OCI-LY7 (cell line): Measurements from ENCODE around the gene DNAAF2. TPM values are rescaled to one million over a fixed set of nuclear protein-coding genes. Genes with fewer than 3 reads are reported as not detected.

Source experiments
- Bru-seq: library from RNA; stranded (reverse); fragments of 400-500 nt; gene quantifications from one replicate; lab custom pipeline; 2021; lab: Mats Ljungman, UMichigan
- BruChase-seq, 2 experiments: library from RNA; stranded (reverse); fragments of 400-500 nt; gene quantifications; one replicate each; lab custom pipeline; 2021; lab: Mats Ljungman, UMichigan
- BruUV-seq: library from RNA; stranded (reverse); fragments of 400-500 nt; replicated peaks from 2 replicates; lab custom pipeline; 2021; lab: Mats Ljungman, UMichigan
- CTCF ChIA-PET: fragments of 300-600 bp; sonication (Branson Sonifier 250); formaldehyde crosslinking; loops from one replicate; lab custom pipeline; 2022; ENCODE audit warnings: antibody characterized with exemption; ENCODE audit not compliant: unreplicated experiment; lab: Charles Lee
- POLR2A ChIA-PET: fragments of 300-600 bp; sonication (Branson Sonifier 250); formaldehyde crosslinking; loops from one replicate; lab custom pipeline; 2022; ENCODE audit warnings: antibody characterized with exemption; lab: Charles Lee
- DNase-seq: peaks from one replicate; pipeline ENCODE4 v3.0.0-alpha.2; 2015; ENCODE audit warnings: low spot score
- H2AFZ ChIP-seq: fragments of 200-600 bp; sonication (generic), shearing (Covaris generic); 2 replicates; pipeline ENCODE4 v1.6.1; 2014; ENCODE audit warnings: mild to moderate bottlenecking, antibody characterized with exemption, low read length, moderate library complexity
- H3K27ac ChIP-seq: fragments of 200-600 bp; sonication (generic); 2 replicates; pipeline ENCODE4 v1.5.1; 2014; ENCODE audit warnings: mixed run types, low read depth, mild to moderate bottlenecking, moderate library complexity, low read length, inconsistent platforms; ENCODE audit not compliant: poor library complexity, severe bottlenecking
- H3K36me3 ChIP-seq: fragments of 200-600 bp; sonication (generic); 2 replicates; pipeline ENCODE4 v1.6.1; 2014; ENCODE audit warnings: mild to moderate bottlenecking, antibody characterized with exemption, low read length, moderate library complexity, mixed read lengths; ENCODE audit not compliant: insufficient read depth
- H3K4me1 ChIP-seq: fragments of 200-600 bp; sonication (generic); 2 replicates; pipeline ENCODE4 v1.5.1; 2014; ENCODE audit warnings: mild to moderate bottlenecking, low read length; ENCODE audit not compliant: insufficient read depth, poor library complexity, severe bottlenecking
- H3K4me2 ChIP-seq: fragments of 200-600 bp; sonication (generic); 2 replicates; pipeline ENCODE4 v1.6.1; 2014; ENCODE audit warnings: mild to moderate bottlenecking, low read length
- H3K4me3 ChIP-seq: fragments of 200-600 bp; sonication (generic); 2 replicates; pipeline ENCODE4 v1.5.1; 2014; ENCODE audit warnings: mild to moderate bottlenecking, low read depth, low read length; ENCODE audit not compliant: poor library complexity, severe bottlenecking
- H3K79me2 ChIP-seq: fragments of 200-600 bp; sonication (generic); 2 replicates; pipeline ENCODE4 v1.6.1; 2016; ENCODE audit warnings: low read depth, mild to moderate bottlenecking, low read length, moderate library complexity, mixed read lengths; ENCODE audit not compliant: insufficient read depth
- H3K9me2 ChIP-seq: fragments of 200-600 bp; sonication (generic); 2 replicates; pipeline ENCODE4 v1.6.1; 2016; ENCODE audit warnings: mild to moderate bottlenecking, low read length, mixed read lengths; ENCODE audit not compliant: insufficient read depth
- H3K9me3 ChIP-seq: fragments of 200-600 bp; sonication (generic); 2 replicates; pipeline ENCODE4 v1.6.1; 2014; ENCODE audit warnings: mild to moderate bottlenecking, mixed run types, low read length, mixed read lengths
- H4K20me1 ChIP-seq: fragments of 200-600 bp; sonication (generic); 2 replicates; pipeline ENCODE4 v1.6.1; 2014; ENCODE audit warnings: mild to moderate bottlenecking, antibody characterized with exemption, low read length, moderate library complexity, mixed read lengths; ENCODE audit not compliant: insufficient read depth
- CTCF ChIP-seq: fragments of 200-600 bp; sonication (generic); conservative IDR thresholded peaks from 2 replicates; pipeline ENCODE4 v1.5.1; 2014; ENCODE audit warnings: mild to moderate bottlenecking, antibody characterized with exemption, low read length, moderate library complexity, mixed read lengths
- EZH2phosphoT487 ChIP-seq: fragments of 200-600 bp; sonication (generic); IDR thresholded peaks from 2 replicates; pipeline ENCODE4 v1.6.1; 2018; ENCODE audit warnings: low read depth, borderline replicate concordance, mild to moderate bottlenecking, mixed run types, antibody characterized with exemption, low read length, moderate library complexity, mixed read lengths
- intact Hi-C: fragments of 100-400 bp; cut with micrococcal nuclease; formaldehyde crosslinking; loops from one replicate; pipeline ENCODE4 v1.10.0; 2022; ENCODE audit not compliant: unreplicated experiment
- long read RNA-seq: library from polyadenylated mRNA; stranded (forward); transcript quantifications from one replicate; pipeline ENCODE4 v2.0.0, GENCODE V29; 2022
- total RNA-seq, 2 experiments: library from RNA; depleted of rRNA in 1 of 2; stranded (reverse); fragments of >200 nt in 1 of 2; shearing (Covaris generic) in 1 of 2; gene quantifications; 2 replicates each; pipeline ENCODE4 v1.2.3, GENCODE V29; 2014 to 2022

The DNAAF2 gene
- total RNA-seq (2014; rRNA removed; shearing (Covaris generic)), result 14.7 and 17.2 TPM in 2 replicates
- 9.7 and 11.6 TPM in 2 replicates for total RNA-seq (2022)
- percentile 68 among the genes with signal in this experiment for Bru-seq, nascent RNA
- percentile 67 among the genes with signal in this experiment for BruChase-seq, experiment 1, labeled RNA remaining after a 6-hour chase
- percentile 79 among the genes with signal in this experiment for BruChase-seq, experiment 2, labeled RNA remaining after a 2-hour chase
- long read RNA-seq, transcript DNAAF2-202 (2 exons, 2,819 nt), result minor isoform, 21 of 69 reads
- long read RNA-seq, transcript DNAAF2-201 (3 exons, 2,963 nt), result major isoform, 37 of 69 reads
- long read RNA-seq, partial matches to known transcripts, result 0 of 69 reads
- long read RNA-seq, other reads (novel, unspliced or antisense), result 11 of 69 reads

GRCh38 chr14:49634547-49635334 lies at the start of gene DNAAF2:
DNAAF2 (minus strand) TSS chr14:49635244; CDS start chr14:49635149, 95 bp downstream.
- H3K4me3 ChIP-seq, result peak within 1 kb of the TSS; percentile 78
- H3K9me3 ChIP-seq, result no peaks in the 10 kb centered on the region; the same call in 1 of the 2 replicates
- BruUV-seq, result no TSS peak
- CTCF ChIA-PET, result interaction anchor here (1.0 to 1.5 kb wide), 3 partner anchors 36 to 481 kb away, joined by 4 to 6 read pairs (median 5); partner anchors contain the start of genes LRR1, NEMF and VCPKMT
- TF ChIP-seq CTCF (no peak; the same call in 1 of the 2 replicates), EZH2phosphoT487 (no peak)
- H4K20me1 ChIP-seq, result 0 out of 2 replicates have a peak, but pooled peaks cover 4% of the 10 kb centered on the region
- peaks cover 22% of the 10 kb centered on the region for H3K4me1 ChIP-seq
- peak within 1 kb of the TSS; percentile 68 for H3K4me2 ChIP-seq
- peak within 1 kb of the TSS; percentile 65 for H2AFZ ChIP-seq
- POLR2A ChIA-PET, result interaction anchor here (0.6 to 4.6 kb wide), 12 partner anchors 12 to 402 kb away, joined by 3 to 62 read pairs (median 4); partner anchors contain the start of genes KLHDC2, LRR1, MGAT2 and NEMF
- no peaks in the 10 kb centered on the region for H3K9me2 ChIP-seq
- peaks cover 54% of the 10 kb centered on the region for H3K36me3 ChIP-seq
- peak within 1 kb of the TSS; percentile 93 for H3K27ac ChIP-seq
- peak; percentile 85 for DNase-seq
- H3K79me2 ChIP-seq, result peaks cover 87% of the 10 kb centered on the region
- intact Hi-C loops, result loop anchor here (1.0 to 5.0 kb wide), 12 partner anchors 14 to 898 kb away; partner anchors contain the start of genes DMAC2L, KLHDC2, L2HGDH and MAP4K5

- Histone ChIP-seq H4K20me1 (no peaks in the 10 kb centered on the region), H2AFZ (no peak overlapping the region), H3K9me3 (no peaks in the 10 kb centered on the region), H3K36me3 (peaks cover 84% of the 10 kb centered on the region), H3K27ac (no peak overlapping the region), H3K9me2 (no peaks in the 10 kb centered on the region), H3K4me3 (no peak overlapping the region), H3K4me2 (no peak overlapping the region), H3K79me2 (no peaks in the 10 kb centered on the region), H3K4me1 (no peaks in the 10 kb centered on the region)
- no peak for DNase-seq
- CTCF ChIA-PET, result no interaction called here
- TF ChIP-seq EZH2phosphoT487, result no peak
- TF ChIP-seq CTCF, result no peak
- TSS peak; percentile 36 for BruUV-seq
- intact Hi-C loops, result no loop called here
- POLR2A ChIA-PET, result no interaction called here
Measured at GRCh38 chr14:49679271-49679670, 44.2 kb upstream of the DNAAF2 start.
